Measurements from ENCODE around the gene ADAMTS12.

DNA sequence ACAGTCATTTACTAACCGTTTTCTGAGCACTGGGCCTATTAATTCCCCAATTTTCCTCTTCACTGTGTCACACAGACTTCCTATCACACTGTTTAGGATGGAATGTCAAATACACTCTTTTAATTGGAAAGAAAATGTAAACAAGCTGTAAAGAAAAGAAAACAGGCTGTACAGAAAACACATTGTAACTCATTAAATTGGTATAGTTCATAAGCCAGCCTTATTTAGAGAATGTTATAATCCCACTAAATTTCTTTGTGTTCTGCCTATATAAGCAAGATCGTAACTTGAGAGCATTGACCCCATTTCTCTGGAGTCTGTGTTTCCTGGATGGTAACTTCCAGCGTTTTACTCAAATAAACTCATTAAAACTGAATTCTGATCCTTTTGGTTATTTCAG, 404.6 kb downstream of the ADAMTS12 start:
- no peak for TF ChIP-seq PAX5 (IDR thresholded peaks at IDR 0.05; ENCODE audit: insufficient read depth, low read length, severe bottlenecking)
- no peak for TF ChIP-seq POU2F2 (IDR thresholded peaks at IDR 0.05; ENCODE audit: low read depth, low read length)
